Right atrium auricular region (tissue), 2 donors: Measurements from ENCODE around the gene GPR15LG. TPM values are rescaled to one million over a fixed set of nuclear protein-coding genes. Genes with fewer than 3 reads are reported as not detected.

ENCODE experiments used
- DNase-seq: peaks from one replicate; pipeline ENCODE4 v3.0.0-alpha.2; 2019; ENCODE audit warnings: low spot score
- H3K27ac ChIP-seq, 2 donors: fragments of 200-600 bp; sonication (generic); 1 replicate in 1 of 2; 2 replicates in 1 of 2; pipeline ENCODE4 v1.5.1; 2016 to 2019
- H3K27me3 ChIP-seq, 2 donors: fragments of 200-600 bp; sonication (generic); one replicate each; pipeline versions ENCODE4 v1.5.1 to v1.6.0; 2017 to 2019
- H3K36me3 ChIP-seq: fragments of 200-600 bp; sonication (generic); one replicate; pipeline ENCODE4 v1.5.1; 2016
- H3K4me1 ChIP-seq, 2 donors: fragments of 200-600 bp; sonication (generic); one replicate each; pipeline versions ENCODE4 v1.5.1 to v1.6.0; 2017 to 2019
- H3K4me3 ChIP-seq, 2 donors: fragments of 200-600 bp; sonication (generic); 1 replicate in 1 of 2; 2 replicates in 1 of 2; pipeline ENCODE4 v1.5.1; 2017 to 2019; ENCODE audit warnings: mild to moderate bottlenecking in 1 of 2, moderate library complexity in 1 of 2
- H3K9me3 ChIP-seq, 2 donors: fragments of 200-600 bp; sonication (generic); one replicate each; pipeline ENCODE4 v1.5.1; 2019
- CTCF ChIP-seq, 2 donors: fragments of 200-600 bp; sonication (generic); IDR thresholded peaks; one replicate each; pipeline ENCODE4 v1.5.1; 2019; ENCODE audit warnings: antibody characterized with exemption in 2 of 2
- total RNA-seq, 2 donors: library from RNA; depleted of rRNA; stranded (reverse); fragments of >200 nt; gene quantifications; one replicate each; pipeline ENCODE4 v1.1.0, GENCODE V29; 2016

Gene GPR15LG
- total RNA-seq, 2 donors from 2014 or later = not detected

- Histone ChIP-seq H3K36me3 (no peaks in the 10 kb centered on the region), H3K4me3 (no peak overlapping the region), H3K27me3 (no peaks in the 10 kb centered on the region), H3K4me1 (no peaks in the 10 kb centered on the region), H3K27ac (no peak overlapping the region), H3K9me3 (no peaks in the 10 kb centered on the region)
- TF ChIP-seq CTCF (IDR thresholded peaks at IDR 0.05) = no peak
- DNase-seq = no peak
Observed at GRCh38 chr10:84205853-84206525, 32.4 kb downstream of the GPR15LG start.

DNA sequence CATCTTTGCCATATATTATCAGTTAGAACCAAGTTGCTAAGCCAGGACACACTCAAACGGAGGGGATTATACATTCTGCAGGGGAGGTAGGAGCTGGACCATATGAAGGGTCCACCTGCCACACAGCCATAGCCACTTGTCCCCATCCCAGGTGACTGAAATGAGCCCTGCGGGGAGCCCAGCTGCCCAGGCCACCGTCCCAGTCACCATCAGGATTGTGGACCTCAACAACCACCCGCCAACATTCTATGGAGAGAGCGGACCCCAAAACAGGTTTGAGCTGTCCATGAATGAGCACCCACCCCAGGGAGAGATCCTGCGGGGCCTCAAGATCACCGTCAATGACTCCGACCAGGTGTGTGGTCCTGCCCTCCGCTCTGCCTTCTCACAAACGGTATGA is 34.4 kb downstream of the GPR15LG start:
- no peak for DNase-seq
- Histone ChIP-seq H3K4me3 (no peak overlapping the region), H3K36me3 (no peaks in the 10 kb centered on the region), H3K4me1 (no peaks in the 10 kb centered on the region), H3K27me3 (no peaks in the 10 kb centered on the region), H3K27ac (no peak overlapping the region), H3K9me3 (no peaks in the 10 kb centered on the region)
- no peak for TF ChIP-seq CTCF (IDR thresholded peaks at IDR 0.05)

GRCh38 chr10:84211566-84211965 is 38.0 kb downstream of the GPR15LG start:
- H3K27ac ChIP-seq = no peak overlapping the region
- no peak for TF ChIP-seq CTCF (IDR thresholded peaks at IDR 0.05)
- no peaks in the 10 kb centered on the region for H3K27me3 ChIP-seq
- DNase-seq = no peak
- no peaks in the 10 kb centered on the region for H3K9me3 ChIP-seq
- H3K4me3 ChIP-seq = no peak overlapping the region
- no peaks in the 10 kb centered on the region for H3K4me1 ChIP-seq
- H3K36me3 ChIP-seq = no peaks in the 10 kb centered on the region

DNA sequence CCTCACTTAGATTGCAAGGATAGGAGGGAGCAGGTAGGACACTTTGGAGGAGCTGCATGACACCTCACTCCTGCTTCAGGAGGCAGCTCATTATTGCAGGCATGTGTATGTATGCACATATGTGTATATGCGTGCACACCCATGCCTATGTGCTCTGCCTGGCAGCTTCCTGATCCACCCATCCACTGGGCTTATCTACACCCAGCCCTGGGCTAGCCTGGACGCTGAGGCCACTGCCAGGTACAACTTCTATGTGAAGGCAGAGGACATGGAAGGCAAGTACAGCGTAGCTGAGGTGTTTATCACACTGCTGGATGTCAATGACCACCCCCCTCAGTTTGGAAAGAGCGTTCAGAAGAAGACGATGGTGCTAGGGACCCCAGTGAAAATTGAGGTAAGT is 38.4 kb downstream of the GPR15LG start:
- no peak for TF ChIP-seq CTCF (IDR thresholded peaks at IDR 0.05)
- H3K27me3 ChIP-seq = no peaks in the 10 kb centered on the region
- no peaks in the 10 kb centered on the region for H3K36me3 ChIP-seq
- H3K27ac ChIP-seq = no peak overlapping the region
- no peak for DNase-seq
- no peak overlapping the region for H3K4me3 ChIP-seq
- no peaks in the 10 kb centered on the region for H3K9me3 ChIP-seq
- no peaks in the 10 kb centered on the region for H3K4me1 ChIP-seq

- TF ChIP-seq CTCF (IDR thresholded peaks at IDR 0.05) = no peak
- no peaks in the 10 kb centered on the region for H3K27me3 ChIP-seq
- H3K9me3 ChIP-seq = no peaks in the 10 kb centered on the region
- H3K36me3 ChIP-seq = no peaks in the 10 kb centered on the region
- H3K4me1 ChIP-seq = no peaks in the 10 kb centered on the region
- H3K4me3 ChIP-seq = no peak overlapping the region
- no peak overlapping the region for H3K27ac ChIP-seq
- DNase-seq = no peak
Observed at GRCh38 chr10:84213076-84213475, 39.5 kb downstream of the GPR15LG start.

GRCh38 chr10:84214046-84214572 is 40.5 kb downstream of the GPR15LG start:
- no peaks in the 10 kb centered on the region for H3K4me1 ChIP-seq
- TF ChIP-seq CTCF (IDR thresholded peaks at IDR 0.05) = no peak
- H3K4me3 ChIP-seq = no peak overlapping the region
- no peaks in the 10 kb centered on the region for H3K9me3 ChIP-seq
- no peaks in the 10 kb centered on the region for H3K36me3 ChIP-seq
- H3K27me3 ChIP-seq = no peaks in the 10 kb centered on the region
- no peak overlapping the region for H3K27ac ChIP-seq
- DNase-seq = no peak
